Hepatocyte (in vitro differentiated cells): Measurements from ENCODE around the gene CEP170B. TPM values are rescaled to one million over a fixed set of nuclear protein-coding genes. Genes with fewer than 3 reads are reported as not detected.

ENCODE experiments used
- DNase-seq: peaks from one replicate; pipeline ENCODE4 v3.0.0-alpha.2; 2016; ENCODE audit warnings: low spot score
- H2AFZ ChIP-seq: fragments of 200-600 bp; sonication (generic); 2 replicates; pipeline ENCODE4 v1.6.0; 2016; ENCODE audit warnings: antibody characterized with exemption, mild to moderate bottlenecking
- H3K27ac ChIP-seq: fragments of 200-600 bp; sonication (generic); 2 replicates; pipeline ENCODE4 v1.5.1; 2016; ENCODE audit warnings: mild to moderate bottlenecking
- H3K27me3 ChIP-seq: fragments of 200-600 bp; sonication (generic); 2 replicates; pipeline ENCODE4 v1.6.1; 2016
- H3K36me3 ChIP-seq: fragments of 200-600 bp; sonication (generic); replicated peaks from 2 replicates; pipeline ENCODE4 v1.5.1; 2016; ENCODE audit warnings: low read depth; ENCODE audit not compliant: insufficient read depth
- H3K4me1 ChIP-seq: fragments of 200-600 bp; sonication (generic); 2 replicates; pipeline ENCODE4 v1.5.1; 2016; ENCODE audit warnings: mild to moderate bottlenecking, moderate library complexity; ENCODE audit not compliant: insufficient read depth
- H3K4me2 ChIP-seq: fragments of 200-600 bp; sonication (generic); 2 replicates; pipeline ENCODE4 v1.6.0; 2016
- H3K4me3 ChIP-seq: fragments of 200-600 bp; sonication (generic); 2 replicates; pipeline ENCODE4 v1.5.1; 2016; ENCODE audit warnings: mild to moderate bottlenecking
- H3K79me2 ChIP-seq: fragments of 200-600 bp; sonication (generic); 2 replicates; pipeline ENCODE4 v1.6.0; 2017; ENCODE audit warnings: mild to moderate bottlenecking
- H3K9me2 ChIP-seq: fragments of 200-600 bp; sonication (generic); replicated peaks from 2 replicates; pipeline ENCODE4 v1.6.0; 2017; ENCODE audit warnings: mild to moderate bottlenecking; ENCODE audit not compliant: insufficient read depth
- H3K9me3 ChIP-seq: fragments of 200-600 bp; sonication (generic); 2 replicates; pipeline ENCODE4 v1.5.1; 2016; ENCODE audit warnings: low read depth, mild to moderate bottlenecking
- H4K20me1 ChIP-seq: fragments of 200-600 bp; sonication (generic); 2 replicates; pipeline ENCODE4 v1.6.0; 2016; ENCODE audit warnings: mild to moderate bottlenecking; ENCODE audit not compliant: insufficient read depth, poor library complexity, severe bottlenecking
- EZH2 ChIP-seq: fragments of 200-600 bp; sonication (generic); IDR thresholded peaks from 2 replicates; pipeline ENCODE4 v1.6.1; 2016; ENCODE audit warnings: antibody characterized with exemption, mild to moderate bottlenecking, borderline replicate concordance
- EZH2phosphoT487 ChIP-seq: fragments of 200-600 bp; sonication (generic); IDR thresholded peaks from one replicate; pipeline ENCODE4 v1.6.1; 2018; ENCODE audit warnings: antibody characterized with exemption, mild to moderate bottlenecking, low read depth, moderate library complexity; ENCODE audit not compliant: unreplicated experiment, severe bottlenecking
- WGBS: methylation state at CpG from one replicate; pipeline ENCODE4 v1.1.6; 2016; ENCODE audit warnings: low lambda C conversion rate; ENCODE audit errors: missing lambda C conversion rate; 5-methylcytosine and 5-hydroxymethylcytosine counted together
- polyA plus RNA-seq: library from polyadenylated mRNA; unstranded; fragments of >200 nt; fragmentation: Nextera tagmentation; extraction: Ambion mirVana; gene quantifications from 2 replicates; pipeline ENCODE4 v1.2.1, GENCODE V29; 2016
- total RNA-seq: library from RNA; depleted of rRNA; stranded (reverse); fragments of >200 nt; gene quantifications from 2 replicates; pipeline ENCODE4 v1.2.3, GENCODE V29; 2014
- TF ChIP-seq, protein P1 (sequence below): fragments of 200-600 bp; sonication (generic); IDR thresholded peaks from 2 replicates; pipeline ENCODE4 v1.5.1; 2016; ENCODE audit warnings: antibody characterized with exemption, mild to moderate bottlenecking; ENCODE audit not compliant: poor library complexity

The CEP170B gene
- total and polyA plus RNA-seq, 2 experiments from 2014 or later, result 7.6 to 20.3 TPM

DNA sequence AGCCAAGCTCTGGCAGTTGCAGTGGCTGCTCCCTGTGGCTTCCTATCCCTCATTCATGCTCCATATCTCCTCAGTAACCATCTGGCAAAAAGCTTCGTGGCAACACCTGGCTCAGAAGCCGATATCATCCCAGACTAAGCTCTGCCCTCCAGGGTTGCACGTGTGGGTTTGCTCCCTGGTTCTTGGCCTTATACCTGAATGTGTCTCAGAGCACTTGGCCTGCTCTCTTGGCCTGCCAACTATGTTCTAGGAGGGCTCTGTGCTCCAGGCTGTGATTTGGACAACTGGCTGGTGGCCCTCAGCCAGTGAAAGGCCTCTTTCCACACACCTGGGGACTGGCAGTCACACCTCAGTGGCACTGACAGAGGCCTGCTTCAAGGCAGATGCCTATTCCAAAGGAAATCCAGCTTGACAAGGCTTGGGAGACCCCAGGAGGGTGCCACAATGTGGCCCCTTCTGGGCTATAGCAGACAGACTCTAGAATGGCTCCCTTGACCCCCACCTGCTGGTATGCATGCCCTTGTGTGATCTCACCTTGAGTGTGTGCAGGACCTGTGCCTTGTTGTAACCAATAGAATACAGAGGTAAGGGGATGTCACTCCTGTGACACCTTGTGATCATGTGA lies 70.1 kb downstream of the CEP170B start:
- no peak overlapping the region for H3K4me2 ChIP-seq
- H3K79me2 ChIP-seq, result no peaks in the 10 kb centered on the region
- peaks cover 68% of the 10 kb centered on the region for H3K27me3 ChIP-seq
- no peaks in the 10 kb centered on the region for H3K36me3 ChIP-seq
- H3K27ac ChIP-seq, result no peak overlapping the region
- no peaks in the 10 kb centered on the region for H3K9me2 ChIP-seq
- H4K20me1 ChIP-seq, result no peaks in the 10 kb centered on the region
- no peak for DNase-seq
- H3K4me1 ChIP-seq, result peaks cover 10% of the 10 kb centered on the region
- no peak overlapping the region for H2AFZ ChIP-seq
- TF ChIP-seq EZH2, result no peak
- TF ChIP-seq, protein P1, sequence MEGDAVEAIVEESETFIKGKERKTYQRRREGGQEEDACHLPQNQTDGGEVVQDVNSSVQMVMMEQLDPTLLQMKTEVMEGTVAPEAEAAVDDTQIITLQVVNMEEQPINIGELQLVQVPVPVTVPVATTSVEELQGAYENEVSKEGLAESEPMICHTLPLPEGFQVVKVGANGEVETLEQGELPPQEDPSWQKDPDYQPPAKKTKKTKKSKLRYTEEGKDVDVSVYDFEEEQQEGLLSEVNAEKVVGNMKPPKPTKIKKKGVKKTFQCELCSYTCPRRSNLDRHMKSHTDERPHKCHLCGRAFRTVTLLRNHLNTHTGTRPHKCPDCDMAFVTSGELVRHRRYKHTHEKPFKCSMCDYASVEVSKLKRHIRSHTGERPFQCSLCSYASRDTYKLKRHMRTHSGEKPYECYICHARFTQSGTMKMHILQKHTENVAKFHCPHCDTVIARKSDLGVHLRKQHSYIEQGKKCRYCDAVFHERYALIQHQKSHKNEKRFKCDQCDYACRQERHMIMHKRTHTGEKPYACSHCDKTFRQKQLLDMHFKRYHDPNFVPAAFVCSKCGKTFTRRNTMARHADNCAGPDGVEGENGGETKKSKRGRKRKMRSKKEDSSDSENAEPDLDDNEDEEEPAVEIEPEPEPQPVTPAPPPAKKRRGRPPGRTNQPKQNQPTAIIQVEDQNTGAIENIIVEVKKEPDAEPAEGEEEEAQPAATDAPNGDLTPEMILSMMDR, result no peak
- TF ChIP-seq EZH2phosphoT487, result no peak
- whole genome bisulfite sequencing, result 81% methylated on average over 3 of the region's 3 CpGs
- no peak overlapping the region for H3K4me3 ChIP-seq
- H3K9me3 ChIP-seq, result no peaks in the 10 kb centered on the region

DNA sequence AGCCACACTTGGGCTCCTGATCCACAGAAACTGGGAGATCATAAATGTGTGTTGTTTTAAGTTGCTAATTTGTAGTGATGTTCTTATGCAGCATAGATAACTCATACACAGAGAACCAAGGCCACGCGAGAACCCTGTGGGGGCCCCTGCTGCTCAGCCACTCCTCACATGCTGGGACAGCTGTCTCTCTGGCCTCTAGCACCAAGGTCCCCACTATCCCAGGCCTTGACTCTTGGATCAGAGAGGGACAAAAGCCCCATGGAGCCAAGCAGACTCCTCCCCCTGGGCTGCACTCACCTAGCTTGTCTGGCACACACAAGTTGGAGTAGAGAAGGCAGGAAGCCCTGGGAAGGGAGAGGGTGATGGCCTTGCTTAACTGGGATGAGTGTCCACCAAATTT lies 70.9 kb downstream of the CEP170B start:
- Histone ChIP-seq H3K36me3 (no peaks in the 10 kb centered on the region), H4K20me1 (no peaks in the 10 kb centered on the region), H3K79me2 (no peaks in the 10 kb centered on the region), H3K9me3 (no peaks in the 10 kb centered on the region), H3K4me3 (no peak overlapping the region), H3K9me2 (no peaks in the 10 kb centered on the region), H3K27ac (no peak overlapping the region), H2AFZ (no peak overlapping the region), H3K4me2 (no peak overlapping the region), H3K4me1 (peaks cover 10% of the 10 kb centered on the region), H3K27me3 (peaks cover 68% of the 10 kb centered on the region)
- DNase-seq, result no peak
- no peak for TF ChIP-seq EZH2
- no peak for TF ChIP-seq EZH2phosphoT487
- TF ChIP-seq, protein P1, result no peak
- WGBS, result 69% methylated on average over 2 of the region's 2 CpGs

DNA sequence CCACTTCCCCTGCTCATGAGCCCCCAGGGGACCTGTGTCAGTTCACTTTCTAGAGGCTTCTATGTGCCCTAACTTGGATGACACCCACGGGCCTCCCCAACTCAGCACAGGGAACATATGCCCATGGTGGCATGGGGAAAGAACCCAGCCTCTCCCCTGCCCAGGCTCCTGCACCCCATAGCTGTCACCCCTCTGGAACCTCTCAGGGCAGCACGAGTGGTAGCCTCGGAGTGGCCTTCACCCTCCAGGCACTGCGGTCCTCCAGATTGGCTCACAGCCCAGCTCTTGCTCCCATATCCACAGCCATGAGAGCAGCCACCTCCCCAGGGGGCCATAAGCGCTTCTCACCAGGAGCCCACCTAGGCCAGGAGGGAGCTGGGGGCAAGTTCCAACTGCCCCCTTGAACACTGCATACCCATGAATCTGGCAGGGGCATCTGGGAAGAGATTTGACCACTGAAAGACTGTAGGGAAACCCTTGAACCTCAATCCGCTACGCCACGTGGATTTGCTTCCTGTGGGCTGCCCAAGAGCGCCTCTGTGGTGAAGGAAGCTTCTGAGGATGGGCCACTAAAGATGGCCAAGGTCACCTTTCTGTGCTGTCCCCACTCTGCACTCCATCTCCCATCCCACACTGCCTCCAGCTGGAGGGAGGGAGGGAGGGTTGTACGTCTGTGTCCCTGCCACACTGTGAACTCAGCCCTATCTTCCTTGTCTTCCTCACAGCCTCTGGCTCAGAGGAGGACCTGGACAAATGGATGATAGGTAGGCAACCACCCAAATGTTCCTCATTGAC lies 71.5 kb downstream of the CEP170B start:
- Histone ChIP-seq H3K27me3 (peaks cover 63% of the 10 kb centered on the region), H3K4me3 (no peak overlapping the region), H3K4me1 (peaks cover 10% of the 10 kb centered on the region), H4K20me1 (no peaks in the 10 kb centered on the region), H3K9me3 (no peaks in the 10 kb centered on the region), H3K4me2 (no peak overlapping the region), H3K36me3 (no peaks in the 10 kb centered on the region), H2AFZ (no peak overlapping the region), H3K27ac (no peak overlapping the region), H3K9me2 (no peaks in the 10 kb centered on the region), H3K79me2 (no peaks in the 10 kb centered on the region)
- no peak for DNase-seq
- TF ChIP-seq, protein P1, result no peak
- TF ChIP-seq EZH2 (no peak), EZH2phosphoT487 (no peak)
- 83% methylated on average over 10 of the region's 10 CpGs for WGBS
